ENCODE data around the gene GPR137. TPM values are rescaled to one million over a fixed set of nuclear protein-coding genes. Genes with fewer than 3 reads are reported as not detected.
A peak's percentile ranks its signal among the peaks of the same experiment; 100 is the strongest.
"Not testable (repeated sequence)": the region's sequence is repeated elsewhere in the genome, so short reads cannot be mapped to it uniquely, and the experiment has no call there.

GPR137 gene
- total and polyA plus RNA-seq, 10 of the 15 experiments (the other 5 are each of a cell fraction or from before 2014, with no cell fraction given), result 0.37 to 29.2 (median 13.8) TPM

DNA sequence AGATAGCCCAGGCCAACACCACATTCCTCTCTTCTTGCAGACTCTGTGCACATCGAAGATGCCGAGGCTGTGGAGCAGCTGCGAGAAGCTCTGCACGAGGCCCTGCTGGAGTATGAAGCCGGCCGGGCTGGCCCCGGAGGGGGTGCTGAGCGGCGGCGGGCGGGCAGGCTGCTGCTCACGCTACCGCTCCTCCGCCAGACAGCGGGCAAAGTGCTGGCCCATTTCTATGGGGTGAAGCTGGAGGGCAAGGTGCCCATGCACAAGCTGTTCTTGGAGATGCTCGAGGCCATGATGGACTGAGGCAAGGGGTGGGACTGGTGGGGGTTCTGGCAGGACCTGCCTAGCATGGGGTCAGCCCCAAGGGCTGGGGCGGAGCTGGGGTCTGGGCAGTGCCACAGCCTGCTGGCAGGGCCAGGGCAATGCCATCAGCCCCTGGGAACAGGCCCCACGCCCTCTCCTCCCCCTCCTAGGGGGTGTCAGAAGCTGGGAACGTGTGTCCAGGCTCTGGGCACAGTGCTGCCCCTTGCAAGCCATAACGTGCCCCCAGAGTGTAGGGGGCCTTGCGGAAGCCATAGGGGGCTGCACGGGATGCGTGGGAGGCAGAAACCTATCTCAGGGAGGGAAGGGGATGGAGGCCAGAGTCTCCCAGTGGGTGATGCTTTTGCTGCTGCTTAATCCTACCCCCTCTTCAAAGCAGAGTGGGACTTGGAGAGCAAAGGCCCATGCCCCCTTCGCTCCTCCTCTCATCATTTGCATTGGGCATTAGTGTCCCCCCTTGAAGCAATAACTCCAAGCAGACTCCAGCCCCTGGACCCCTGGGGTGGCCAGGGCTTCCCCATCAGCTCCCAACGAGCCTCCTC lies 30.2 kb downstream of the GPR137 start:
- ChIA-PET SMC1A (ENCODE audit: uncharacterized antibody, unreplicated experiment) (interaction anchor here (5.3 kb wide), 1 partner anchor 17 kb away, joined by 71 read pairs; no protein-coding TSS in a partner anchor), RAD21 (ENCODE audit: unreplicated experiment) (interaction anchor here (0.5 to 5.6 kb wide), 5 partner anchors 16 to 487 kb away, joined by 3 to 176 read pairs (median 57); partner anchors contain the start of gene RPS6KA4), POLR2A (interaction anchor here (0.5 to 3.5 kb wide), 5 partner anchors 11 to 777 kb away, joined by 6 to 42 read pairs (median 23); partner anchors contain the start of genes CCDC88B, ESRRA and FKBP2), CTCF (interaction anchor here (0.7 to 5.9 kb wide), 4 partner anchors 13 to 420 kb away, joined by 3 to 228 read pairs (median 96); partner anchors contain the start of genes CCDC88B and ESRRA)
- Histone ChIP-seq H3K4me3 (peak overlapping the region; percentile 80), H3K4me2 (ENCODE audit: control insufficient read depth, insufficient read depth) (peak overlapping the region; percentile 88), H3K79me2 (ENCODE audit: control insufficient read depth, insufficient read depth, low read length) (peaks cover 28% of the 10 kb centered on the region)
- H3K27me3 ChIP-seq (replicated peaks in 1 of 2; ENCODE audit: control insufficient read depth in 2 of 2, insufficient read depth in 2 of 2, low read length in 1 of 2); FAIRE-seq; H3K27ac ChIP-seq (ENCODE audit: control insufficient read depth, insufficient read depth); ATAC-seq; H3K36me3 ChIP-seq (ENCODE audit: control insufficient read depth in 2 of 2, insufficient read depth in 2 of 2, low read length in 1 of 2); H4K20me1 ChIP-seq (ENCODE audit: control insufficient read depth, insufficient read depth); H2AFZ ChIP-seq (ENCODE audit: control insufficient read depth, low read depth, low read length); in situ Hi-C loops (cut with MboI); H3K9me3 ChIP-seq (replicated peaks; ENCODE audit: control insufficient read depth, insufficient read depth, low read length); BruUV-seq (replicated peaks); H3K9ac ChIP-seq (ENCODE audit: control insufficient read depth, insufficient read depth, low read length); DNase-seq (ENCODE audit: low read depth, low spot score); H3K4me1 ChIP-seq (ENCODE audit: control insufficient read depth, insufficient read depth, low read length): not testable (repeated sequence)
- intact Hi-C loops (cut with micrococcal nuclease; ENCODE audit: unreplicated experiment), result loop anchor here (2.0 to 5.0 kb wide), 2 partner anchors 41 to 133 kb away; partner anchors contain the start of gene RPS6KA4
- peak; percentile 58; the same call in 1 of the 2 replicates for TF ChIP-seq POLR2A (IDR thresholded peaks at IDR 0.05; ENCODE audit: low read depth, low read length)
- WGBS (ENCODE audit: insufficient coverage, insufficient replicate concordance, low lambda C conversion rate, missing lambda C conversion rate), result 79% methylated on average over 23 of the region's 25 CpGs

DNA sequence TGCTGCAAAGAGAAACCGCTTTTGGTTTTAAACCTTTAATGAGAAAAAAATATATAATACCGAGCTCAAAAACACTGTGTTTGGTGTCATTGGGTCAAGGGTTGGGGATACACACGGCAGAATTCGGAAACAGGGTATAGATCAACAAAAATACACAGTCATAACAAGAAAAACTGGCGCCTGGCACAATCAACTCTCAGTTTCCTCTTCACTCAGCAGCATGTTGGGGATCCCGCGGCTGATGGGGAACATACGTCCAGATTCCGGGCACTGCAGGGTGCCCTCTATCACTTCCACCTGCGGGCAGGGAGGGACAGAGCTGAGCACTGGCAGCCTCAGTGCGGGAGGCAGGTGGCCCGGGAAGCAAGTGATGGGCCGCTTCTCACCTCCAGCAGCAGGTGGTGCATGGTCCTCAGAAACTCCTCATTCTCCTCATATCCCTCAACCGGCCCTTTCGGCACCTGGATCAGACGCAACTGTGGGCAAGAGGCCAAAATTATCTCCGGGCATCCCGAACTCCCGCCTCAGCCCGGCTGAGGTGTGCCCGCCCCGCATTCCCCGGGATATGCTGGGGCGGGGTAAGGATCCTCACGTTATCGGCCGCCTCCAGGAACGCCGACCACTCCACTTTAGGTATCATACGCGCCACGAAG lies 31.1 kb downstream of the GPR137 start:
- intact Hi-C loops (cut with micrococcal nuclease; ENCODE audit: unreplicated experiment) (loop anchor here (1.0 to 5.0 kb wide), 5 partner anchors 10 to 132 kb away; partner anchors contain the start of genes CCDC88B and RPS6KA4), in situ Hi-C loops (cut with MboI) (no loop called here)
- H2AFZ ChIP-seq (ENCODE audit: control insufficient read depth, low read depth, low read length), result peak overlapping the region; percentile 56
- BruUV-seq (replicated peaks), result TSS peak; percentile 100
- no peaks in the 10 kb centered on the region for H3K9me3 ChIP-seq (replicated peaks; ENCODE audit: control insufficient read depth, insufficient read depth, low read length)
- SMC1A ChIA-PET (ENCODE audit: uncharacterized antibody, unreplicated experiment), result interaction anchor here (0.9 to 5.3 kb wide), 9 partner anchors 10 to 42 kb away, joined by 3 to 71 read pairs (median 10); partner anchors contain the start of genes BAD, CCDC88B, ESRRA and GPR137
- H3K36me3 ChIP-seq (ENCODE audit: control insufficient read depth in 2 of 2, insufficient read depth in 2 of 2, low read length in 1 of 2), result peaks cover 0 to 8% of the 10 kb centered on the region in 2 experiments; a peak in 3 of 4 replicates
- peak overlapping the region; percentile 80 for H3K4me3 ChIP-seq
- FAIRE-seq (peak; percentile 18), DNase-seq (ENCODE audit: low read depth, low spot score) (no peak), ATAC-seq (peak; percentile 17)
- H3K27ac ChIP-seq (ENCODE audit: control insufficient read depth, insufficient read depth), result peak overlapping the region; percentile 99
- CTCF ChIA-PET, result interaction anchor here (0.7 to 5.9 kb wide), 21 partner anchors 10 to 455 kb away, joined by 3 to 228 read pairs (median 6); partner anchors contain the start of genes BAD, CCDC88B, ESRRA and FERMT3
- H3K4me2 ChIP-seq (ENCODE audit: control insufficient read depth, insufficient read depth), result peak overlapping the region; percentile 88
- peaks cover 26% of the 10 kb centered on the region for H3K79me2 ChIP-seq (ENCODE audit: control insufficient read depth, insufficient read depth, low read length)
- H3K9ac ChIP-seq (ENCODE audit: control insufficient read depth, insufficient read depth, low read length), result peak overlapping the region; percentile 98
- H3K4me1 ChIP-seq (ENCODE audit: control insufficient read depth, insufficient read depth, low read length), result peaks cover 9% of the 10 kb centered on the region
- RAD21 ChIA-PET (ENCODE audit: unreplicated experiment), result interaction anchor here (0.5 to 5.6 kb wide), 19 partner anchors 12 to 486 kb away, joined by 3 to 176 read pairs (median 7); partner anchors contain the start of genes BAD, CATSPERZ, CCDC88B and ESRRA
- H4K20me1 ChIP-seq (ENCODE audit: control insufficient read depth, insufficient read depth), result no peaks in the 10 kb centered on the region
- POLR2A ChIA-PET, result interaction anchor here (0.5 to 3.5 kb wide), 17 partner anchors 10 to 777 kb away, joined by 3 to 42 read pairs (median 10); partner anchors contain the start of genes BAD, CCDC88B, ESRRA and FERMT3
- 1% methylated on average over 32 of the region's 32 CpGs for WGBS (ENCODE audit: insufficient coverage, insufficient replicate concordance, low lambda C conversion rate, missing lambda C conversion rate)
- no peaks in the 10 kb centered on the region for H3K27me3 ChIP-seq (replicated peaks in 1 of 2; ENCODE audit: control insufficient read depth in 2 of 2, insufficient read depth in 2 of 2, low read length in 1 of 2)
- peak; percentile 69; the same call in 1 of the 2 replicates for TF ChIP-seq LARP7 (IDR thresholded peaks at IDR 0.05)
- 0 out of 2 replicates have a peak, but pooled peaks have one; percentile 7 for TF ChIP-seq MTA3 (IDR thresholded peaks at IDR 0.05; ENCODE audit: borderline replicate concordance, low read length)
- 0 out of 2 replicates have a peak, but pooled peaks have one; percentile 6 for TF ChIP-seq TCF3 (IDR thresholded peaks at IDR 0.05; ENCODE audit: borderline replicate concordance, insufficient read depth, low read depth, low read length)
- 0 out of 2 replicates have a peak, but pooled peaks have one; percentile 31 for TF ChIP-seq IRF4 (IDR thresholded peaks at IDR 0.05; ENCODE audit: low read depth, low read length)
- TF ChIP-seq SMC3 (IDR thresholded peaks at IDR 0.05; ENCODE audit: borderline replicate concordance, low read length), result 0 out of 2 replicates have a peak, but pooled peaks have one; percentile 4
- TF ChIP-seq SPI1 (IDR thresholded peaks at IDR 0.05; ENCODE audit: borderline replicate concordance, insufficient read depth, low read depth, low read length), result no peak
- peak; percentile 71 for TF ChIP-seq JUNB (IDR thresholded peaks at IDR 0.05)
- TF ChIP-seq NFYB (IDR thresholded peaks at IDR 0.05; ENCODE audit: insufficient read depth, low read depth, low read length), result no peak
- TF ChIP-seq IKZF2 (IDR thresholded peaks at IDR 0.05), result peak in 1 of 2 experiments; percentile 12; a peak in 2 of 4 replicates
- 0 out of 2 replicates have a peak, but pooled peaks have one; percentile 40 for TF ChIP-seq SMARCA5 (IDR thresholded peaks at IDR 0.05)
- 0 out of 2 replicates have a peak, but pooled peaks have one; percentile 11 for TF ChIP-seq CHD1 (IDR thresholded peaks at IDR 0.05; ENCODE audit: low read depth, low read length)
- 0 out of 2 replicates have a peak, but pooled peaks have one; percentile 16 for TF ChIP-seq TCF12 (IDR thresholded peaks at IDR 0.05; ENCODE audit: low read depth, low read length)
